HG02938 (cell line): ENCODE data around the gene BACH2.

Experiments
- ATAC-seq: cut with Tn5 transposase; IDR thresholded peaks from one replicate; pipeline ENCODE4 v1.9.1; 2021; ENCODE audit warnings: mild to moderate bottlenecking, moderate library complexity; ENCODE audit not compliant: unreplicated experiment

BACH2 gene

GRCh38 chr6:90005048-90005827 is 291.4 kb downstream of the BACH2 start:
- ATAC-seq, result no peak

GRCh38 chr6:90004511-90004910 is 292.1 kb downstream of the BACH2 start:
- ATAC-seq, result no peak

GRCh38 chr6:90003941-90004340 is 292.7 kb downstream of the BACH2 start:
- no peak for ATAC-seq

GRCh38 chr6:90003069-90003795 is 293.4 kb downstream of the BACH2 start:
- no peak for ATAC-seq

- no peak for ATAC-seq
Measured at GRCh38 chr6:90000864-90001731, 295.5 kb downstream of the BACH2 start.

DNA sequence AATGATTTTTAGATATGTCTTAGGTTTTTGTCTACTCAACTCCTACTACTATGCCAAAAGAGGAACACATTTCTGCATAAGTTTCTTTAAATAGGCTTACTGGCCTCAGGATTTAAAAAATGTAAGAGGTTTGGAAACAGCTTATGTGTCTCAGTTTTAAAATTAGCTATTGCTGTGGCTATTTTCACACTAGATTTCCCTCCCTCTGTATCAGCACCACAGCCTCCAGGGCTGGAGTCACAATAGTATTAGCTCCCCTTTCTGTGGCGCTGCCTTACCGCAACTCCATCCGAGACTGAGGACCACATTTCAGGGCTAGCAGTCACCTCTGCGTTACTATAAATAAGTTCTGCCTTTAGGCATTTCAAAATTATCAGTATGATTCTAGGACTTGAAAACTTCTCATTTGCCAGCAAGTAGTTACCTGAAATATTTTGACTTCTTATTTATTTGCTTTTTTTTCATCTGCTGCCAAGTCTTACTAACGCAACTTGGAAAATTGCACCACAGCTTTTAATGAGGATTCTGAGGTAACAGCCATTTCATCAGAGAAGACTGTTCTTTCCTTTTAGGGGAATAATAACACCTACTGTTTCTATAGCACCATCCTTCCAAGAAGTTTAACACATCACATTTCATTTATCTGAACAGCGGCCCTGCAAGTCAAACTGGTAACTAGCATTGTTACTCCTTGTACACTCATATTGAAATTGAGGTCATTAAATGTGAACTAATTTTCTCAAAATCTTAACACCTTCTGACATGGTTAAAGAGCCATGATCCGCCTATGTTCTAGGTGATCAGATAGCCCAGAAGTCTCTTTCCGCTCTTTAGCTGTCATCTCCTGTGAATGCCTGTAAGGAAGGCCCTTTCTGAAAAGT is 296.5 kb downstream of the BACH2 start:
- ATAC-seq, result no peak

GRCh38 chr6:89999154-89999553 is 297.5 kb downstream of the BACH2 start:
- no peak for ATAC-seq

GRCh38 chr6:89997456-89998445 is 298.9 kb downstream of the BACH2 start:
- no peak for ATAC-seq

- ATAC-seq, result no peak
Measured at GRCh38 chr6:89993411-89993810, 303.2 kb downstream of the BACH2 start.

DNA sequence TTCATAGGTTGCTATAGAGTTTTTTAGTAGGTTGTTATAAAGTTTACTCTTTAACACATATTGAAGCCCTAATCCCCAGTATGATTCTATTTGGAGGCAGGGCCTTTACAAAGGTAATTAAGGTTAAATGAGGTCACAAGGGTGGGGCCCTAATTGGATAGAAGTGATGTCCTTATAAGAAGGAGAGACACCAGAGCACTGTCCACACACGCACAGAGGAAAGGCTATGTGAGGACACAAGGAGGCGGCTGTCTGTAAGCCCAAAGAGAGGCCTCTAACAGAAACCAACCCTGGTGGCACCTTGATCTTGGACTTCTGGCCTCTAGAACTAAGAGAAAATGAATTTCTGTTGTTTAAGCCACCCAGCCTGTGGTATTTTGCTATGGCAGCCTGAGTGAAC is 303.8 kb downstream of the BACH2 start:
- no peak for ATAC-seq

DNA sequence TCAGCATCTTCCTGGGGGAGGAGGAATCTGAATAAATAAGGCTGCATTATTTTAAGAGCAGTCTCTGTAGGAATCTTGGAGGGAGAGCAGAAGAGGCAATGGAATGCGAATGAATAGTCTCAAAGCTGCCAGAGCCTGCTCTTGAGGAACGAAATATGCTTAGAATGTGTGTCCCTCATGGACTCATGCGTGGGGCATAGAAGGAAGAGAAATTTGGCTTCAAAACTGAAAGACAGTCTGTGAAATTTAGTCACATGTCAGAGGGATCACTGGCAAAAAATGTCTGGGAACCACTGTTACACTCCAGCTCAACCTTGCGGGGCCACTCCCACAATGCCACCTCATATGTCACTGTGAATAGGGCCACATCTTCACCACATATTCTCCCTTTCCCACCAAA is 306.9 kb downstream of the BACH2 start:
- no peak for ATAC-seq

GRCh38 chr6:89987830-89988229 is 308.8 kb downstream of the BACH2 start:
- ATAC-seq, result no peak

DNA sequence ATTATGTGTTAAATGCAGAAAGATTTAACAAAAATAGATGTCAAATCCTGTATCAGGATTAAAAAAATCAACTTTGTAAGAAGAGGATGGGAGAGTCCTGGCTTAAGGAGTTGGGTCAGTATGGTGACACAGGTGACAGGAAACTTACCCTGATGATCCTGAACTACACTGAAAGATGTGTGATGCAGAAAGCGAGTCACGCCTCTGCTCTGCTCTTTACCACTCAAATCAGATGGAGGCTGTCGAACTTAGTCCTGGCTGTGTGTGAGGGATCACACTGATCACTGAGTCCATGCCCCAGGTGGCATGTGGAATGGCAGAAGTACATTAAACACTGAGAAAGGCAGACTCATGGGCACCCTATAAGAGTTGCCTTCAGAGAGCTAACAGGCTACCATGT is 309.5 kb downstream of the BACH2 start:
- no peak for ATAC-seq

- ATAC-seq, result no peak
Measured at GRCh38 chr6:89986650-89987074, 310.0 kb downstream of the BACH2 start.

- ATAC-seq, result no peak
Measured at GRCh38 chr6:89985751-89986493, 310.7 kb downstream of the BACH2 start.

- no peak for ATAC-seq
Measured at GRCh38 chr6:89984926-89985750, 311.5 kb downstream of the BACH2 start.

GRCh38 chr6:89980353-89980752 is 316.3 kb downstream of the BACH2 start:
- ATAC-seq, result no peak
